ENCODE data around the gene ERGIC3.
"Not testable (repeated sequence)": the region's sequence is repeated elsewhere in the genome, so short reads cannot be mapped to it uniquely, and the experiment has no call there.

DNA sequence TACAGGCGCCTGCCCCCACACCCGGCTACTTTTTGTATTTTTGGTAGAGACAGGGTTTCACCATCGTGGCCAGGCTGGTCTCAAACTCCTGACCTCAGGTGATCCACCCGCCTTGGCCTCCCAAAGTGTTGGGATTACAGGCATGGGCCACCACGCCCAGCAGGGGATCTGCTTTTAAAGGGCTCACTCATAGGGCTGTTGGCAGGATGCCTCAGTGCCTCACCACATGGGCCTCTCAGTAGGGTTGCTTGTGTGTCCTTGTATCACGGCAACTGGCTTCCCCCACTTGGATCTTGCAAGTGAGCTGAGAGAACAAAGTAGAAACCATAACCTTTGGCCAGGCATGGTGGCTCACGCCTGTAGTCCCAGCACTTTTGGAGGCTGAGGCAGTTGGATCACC, 3.1 kb downstream of the ERGIC3 start:
- TF ChIP-seq, protein P1, sequence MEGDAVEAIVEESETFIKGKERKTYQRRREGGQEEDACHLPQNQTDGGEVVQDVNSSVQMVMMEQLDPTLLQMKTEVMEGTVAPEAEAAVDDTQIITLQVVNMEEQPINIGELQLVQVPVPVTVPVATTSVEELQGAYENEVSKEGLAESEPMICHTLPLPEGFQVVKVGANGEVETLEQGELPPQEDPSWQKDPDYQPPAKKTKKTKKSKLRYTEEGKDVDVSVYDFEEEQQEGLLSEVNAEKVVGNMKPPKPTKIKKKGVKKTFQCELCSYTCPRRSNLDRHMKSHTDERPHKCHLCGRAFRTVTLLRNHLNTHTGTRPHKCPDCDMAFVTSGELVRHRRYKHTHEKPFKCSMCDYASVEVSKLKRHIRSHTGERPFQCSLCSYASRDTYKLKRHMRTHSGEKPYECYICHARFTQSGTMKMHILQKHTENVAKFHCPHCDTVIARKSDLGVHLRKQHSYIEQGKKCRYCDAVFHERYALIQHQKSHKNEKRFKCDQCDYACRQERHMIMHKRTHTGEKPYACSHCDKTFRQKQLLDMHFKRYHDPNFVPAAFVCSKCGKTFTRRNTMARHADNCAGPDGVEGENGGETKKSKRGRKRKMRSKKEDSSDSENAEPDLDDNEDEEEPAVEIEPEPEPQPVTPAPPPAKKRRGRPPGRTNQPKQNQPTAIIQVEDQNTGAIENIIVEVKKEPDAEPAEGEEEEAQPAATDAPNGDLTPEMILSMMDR (IDR thresholded peaks at IDR 0.05): not testable (repeated sequence)
- TF ChIP-seq POLR2A (IDR thresholded peaks at IDR 0.05): not testable (repeated sequence)
